ES-I3 (cell line): ENCODE results near the gene PLAAT4.
"Not testable (repeated sequence)": the region's sequence is repeated elsewhere in the genome, so short reads cannot be mapped to it uniquely, and the experiment has no call there.

Source experiments
- H3K36me3 ChIP-seq: 2 replicates; pipeline ENCODE4 v1.6.1; 2013; ENCODE audit warnings: mild to moderate bottlenecking, low read length, control low read depth, moderate library complexity; ENCODE audit not compliant: insufficient read depth
- H3K4me1 ChIP-seq: 2 replicates; pipeline ENCODE4 v1.6.1; 2013; ENCODE audit warnings: mild to moderate bottlenecking, control low read depth, low read length; ENCODE audit not compliant: insufficient read depth
- H3K9ac ChIP-seq: 2 replicates; pipeline ENCODE4 v1.6.1; 2013; ENCODE audit warnings: low read depth, mild to moderate bottlenecking, low read length, moderate library complexity
- H3K9me3 ChIP-seq: 2 replicates; pipeline ENCODE4 v1.6.1; 2013; ENCODE audit warnings: mild to moderate bottlenecking, low read length, moderate library complexity; ENCODE audit not compliant: control insufficient read depth, insufficient read depth

PLAAT4 gene

DNA sequence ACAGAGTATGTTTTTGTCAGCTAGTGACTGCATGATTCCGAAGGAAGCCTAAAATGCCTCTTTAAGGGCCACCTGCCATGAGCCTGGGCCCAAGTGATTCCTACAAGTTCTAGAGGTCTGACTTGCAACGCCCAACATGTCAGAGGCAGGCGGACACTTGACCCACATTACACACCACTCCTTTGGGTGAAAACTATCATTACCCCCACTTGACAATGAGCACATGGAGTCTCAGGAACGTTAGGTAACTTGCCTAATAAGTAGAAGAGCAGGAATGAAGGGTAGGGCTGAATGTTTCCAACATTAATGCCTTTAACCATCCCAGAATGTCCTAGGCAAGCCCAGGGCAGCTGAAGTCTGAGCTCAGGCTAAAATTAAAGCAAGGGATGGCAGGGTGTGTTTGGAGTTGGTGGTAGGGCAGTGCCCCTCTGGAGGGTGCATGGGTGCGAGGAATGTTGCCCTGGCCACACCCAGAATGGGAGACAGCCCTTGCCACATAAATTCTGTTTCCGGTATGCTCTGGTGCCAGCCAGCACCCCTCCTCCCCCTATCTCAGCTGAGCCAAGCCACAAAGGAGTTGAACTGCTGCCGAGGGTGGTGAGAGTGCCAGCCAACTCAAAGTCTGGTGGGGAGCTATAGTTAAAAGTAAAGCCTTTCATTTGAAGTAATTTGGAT, 24.0 kb downstream of the PLAAT4 start:
- H3K9ac ChIP-seq = no peak overlapping the region
- H3K9me3 ChIP-seq = no peaks in the 10 kb centered on the region
- peaks cover 12% of the 10 kb centered on the region for H3K4me1 ChIP-seq
- no peaks in the 10 kb centered on the region for H3K36me3 ChIP-seq

DNA sequence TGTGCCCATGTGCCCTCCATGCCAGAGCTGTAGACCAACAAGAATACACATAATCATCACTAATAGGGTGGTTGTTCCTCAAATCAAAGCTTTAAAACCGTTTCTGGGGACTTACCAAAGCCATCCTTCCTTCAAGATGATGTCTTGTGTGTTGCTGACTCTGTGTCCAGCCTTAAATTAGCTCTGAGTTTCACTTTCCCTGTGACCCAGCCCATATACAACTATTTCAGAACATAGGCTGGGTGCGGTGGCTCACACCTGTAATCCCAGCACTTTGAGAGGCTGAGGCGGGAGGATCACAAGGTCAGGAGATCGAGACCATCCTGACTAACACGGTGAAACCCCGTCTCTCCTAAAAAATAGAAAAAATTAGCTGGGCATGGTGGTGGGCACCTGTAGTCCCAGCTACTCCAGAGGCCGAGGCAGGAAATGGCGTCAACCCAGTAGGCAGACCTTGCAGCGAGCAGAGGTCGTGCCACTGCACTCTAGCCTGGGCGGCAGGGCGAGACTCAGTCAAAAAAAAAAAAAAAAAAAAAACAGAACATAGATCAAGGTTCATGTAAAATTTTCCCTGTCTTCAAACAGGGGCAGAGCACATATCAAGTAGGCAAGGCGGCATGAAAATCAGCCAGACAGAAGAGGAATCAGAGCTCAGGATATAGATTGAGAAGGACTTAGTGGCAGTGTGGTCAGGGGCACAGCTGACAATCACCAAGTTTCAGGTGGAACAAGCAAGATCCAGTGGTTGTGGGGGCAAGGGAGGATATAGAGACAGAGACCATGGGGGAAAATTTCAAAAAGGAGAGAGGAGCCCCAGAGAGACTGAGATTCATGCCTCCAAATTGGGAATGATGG, 26.8 kb downstream of the PLAAT4 start, which contains the start of gene PLAAT2:
Gene PLAAT2 (minus strand): TSS at position 179 of the 855 bp plus-strand sequence. CDS start 55 bp downstream, at position 124.
- Histone ChIP-seq H3K4me1 (peaks cover 18% of the 10 kb centered on the region; the same call in 1 of the 2 replicates), H3K9me3 (no peaks in the 10 kb centered on the region), H3K9ac (no peak within 1 kb of the TSS), H3K36me3 (no peaks in the 10 kb centered on the region)

DNA sequence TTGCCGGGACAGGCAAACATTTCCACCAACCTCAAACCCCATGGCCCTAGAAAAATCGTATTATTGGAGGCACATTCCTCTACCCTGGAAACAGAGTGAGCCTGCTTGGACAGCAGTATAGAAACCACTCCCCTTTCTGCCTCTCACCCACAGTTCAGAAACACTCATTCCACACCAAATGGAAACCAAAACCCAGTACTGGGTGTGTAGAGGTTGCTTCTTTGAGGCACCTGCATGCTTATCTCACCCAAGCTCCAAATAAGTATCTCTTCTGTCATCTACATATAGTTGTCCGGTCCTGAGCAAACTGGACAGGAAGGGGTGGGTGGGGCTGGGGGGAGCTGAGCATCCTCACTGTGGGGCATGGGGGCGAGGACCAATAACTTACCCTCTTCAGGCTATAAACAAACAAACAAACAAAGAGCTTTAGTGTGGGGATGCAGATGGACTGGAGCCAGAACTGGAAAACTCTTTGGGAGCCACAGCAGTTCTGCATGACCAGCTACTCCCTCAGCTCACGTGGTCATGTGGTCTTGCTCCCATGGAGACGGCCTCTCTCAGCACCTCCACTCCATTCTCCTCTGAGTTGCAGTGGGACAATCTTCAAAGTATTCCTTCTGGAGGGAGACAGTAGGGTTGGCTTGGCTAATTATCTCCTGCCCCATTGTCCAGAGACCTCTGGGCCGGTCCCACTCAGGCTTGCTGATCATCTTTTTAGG, 27.6 kb downstream of the PLAAT4 start:
- no peak overlapping the region for H3K9ac ChIP-seq
- H3K4me1 ChIP-seq = peaks cover 18% of the 10 kb centered on the region; the same call in 1 of the 2 replicates
- no peaks in the 10 kb centered on the region for H3K36me3 ChIP-seq
- no peaks in the 10 kb centered on the region for H3K9me3 ChIP-seq

DNA sequence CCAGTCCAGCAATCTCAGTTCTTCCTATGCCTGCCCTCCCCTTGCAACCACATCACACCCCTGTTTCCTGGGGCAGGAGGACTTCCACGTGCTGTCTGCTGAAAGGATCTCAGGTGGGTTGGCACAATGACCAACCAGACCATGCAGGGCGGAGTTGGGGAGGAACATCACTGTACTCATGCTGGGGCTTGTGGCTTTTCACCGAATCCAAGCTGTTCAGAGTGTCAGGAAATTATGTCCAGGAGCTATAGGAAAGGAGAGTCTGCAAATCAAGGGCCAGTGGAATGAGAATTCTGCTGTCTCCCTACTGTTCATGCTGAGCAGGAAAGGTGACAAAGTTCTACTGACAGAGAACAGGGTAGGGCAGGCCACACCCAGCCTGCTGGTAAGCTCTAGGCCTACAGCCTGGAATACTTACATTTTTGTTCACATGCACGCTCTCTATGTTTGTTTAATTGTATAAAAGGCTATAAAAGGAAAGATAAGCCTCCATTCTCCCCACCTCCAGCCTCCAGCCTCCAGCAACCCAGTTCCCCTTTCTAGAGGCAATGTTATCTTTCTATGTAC, 28.3 kb downstream of the PLAAT4 start:
- Histone ChIP-seq H3K9me3 (no peaks in the 10 kb centered on the region), H3K36me3 (no peaks in the 10 kb centered on the region), H3K4me1 (peaks cover 18% of the 10 kb centered on the region; the same call in 1 of the 2 replicates), H3K9ac (no peak overlapping the region)

GRCh38 chr11:63567044-63567840, 30.6 kb downstream of the PLAAT4 start:
- Histone ChIP-seq H3K9ac (no peak overlapping the region), H3K36me3 (no peaks in the 10 kb centered on the region), H3K4me1 (peaks cover 18% of the 10 kb centered on the region; the same call in 1 of the 2 replicates), H3K9me3 (no peaks in the 10 kb centered on the region)

- Histone ChIP-seq H3K9me3 (no peaks in the 10 kb centered on the region), H3K9ac (no peak overlapping the region), H3K36me3 (peaks cover 8% of the 10 kb centered on the region), H3K4me1 (peaks cover 18% of the 10 kb centered on the region; the same call in 1 of the 2 replicates)
These were observed 33.0 kb downstream of the PLAAT4 start for GRCh38 chr11:63569570-63569969.

- H3K9me3 ChIP-seq = no peaks in the 10 kb centered on the region
- peaks cover 12% of the 10 kb centered on the region for H3K36me3 ChIP-seq
- no peak overlapping the region for H3K9ac ChIP-seq
- H3K4me1 ChIP-seq = peaks cover 8% of the 10 kb centered on the region; the same call in 1 of the 2 replicates
These were observed 35.5 kb downstream of the PLAAT4 start for GRCh38 chr11:63572026-63572688.

- H3K4me1 ChIP-seq = no peaks in the 10 kb centered on the region
- H3K9ac ChIP-seq = no peak overlapping the region
- H3K36me3 ChIP-seq = peaks cover 12% of the 10 kb centered on the region
- H3K9me3 ChIP-seq = no peaks in the 10 kb centered on the region
These were observed 37.6 kb downstream of the PLAAT4 start for GRCh38 chr11:63573881-63574855.

GRCh38 chr11:63574856-63575602, 38.4 kb downstream of the PLAAT4 start:
- Histone ChIP-seq H3K4me1 (no peaks in the 10 kb centered on the region), H3K9ac (no peak overlapping the region), H3K36me3 (peaks cover 15% of the 10 kb centered on the region), H3K9me3 (peaks cover 3% of the 10 kb centered on the region; the same call in 1 of the 2 replicates)

DNA sequence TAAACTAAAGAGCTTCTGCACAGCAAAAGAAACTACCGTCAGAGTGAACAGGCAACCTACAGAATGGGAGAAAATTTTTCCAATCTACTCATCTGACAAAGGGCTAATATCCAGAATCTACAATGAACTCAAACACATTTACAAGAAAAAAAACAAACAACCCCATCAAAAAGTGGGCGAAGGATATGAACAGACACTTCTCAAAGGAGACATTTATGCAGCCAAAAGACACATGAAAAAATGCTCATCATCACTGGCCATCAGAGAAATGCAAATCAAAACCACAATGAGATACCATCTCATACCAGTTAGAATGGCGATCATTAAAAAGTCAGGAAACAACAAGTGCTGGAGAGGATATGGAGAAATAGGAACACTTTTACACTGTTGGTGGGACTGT, 42.3 kb downstream of the PLAAT4 start:
- not testable (repeated sequence) for H3K9ac ChIP-seq

GRCh38 chr11:63581224-63581623, 44.6 kb downstream of the PLAAT4 start:
- H3K9ac ChIP-seq, H3K4me1 ChIP-seq: not testable (repeated sequence)
- peaks cover 29% of the 10 kb centered on the region for H3K9me3 ChIP-seq
- H3K36me3 ChIP-seq = peaks cover 40% of the 10 kb centered on the region

More for the DNA sequence above, 42.3 kb downstream of the PLAAT4 start:
- Histone ChIP-seq H3K9me3 (peaks cover 29% of the 10 kb centered on the region), H3K36me3 (peaks cover 40% of the 10 kb centered on the region)
- not testable (repeated sequence) for H3K4me1 ChIP-seq

GRCh38 chr11:63583357-63583677, 46.7 kb downstream of the PLAAT4 start:
- H3K4me1 ChIP-seq = no peaks in the 10 kb centered on the region
- H3K9ac ChIP-seq = no peak overlapping the region
- H3K36me3 ChIP-seq = peaks cover 46% of the 10 kb centered on the region
- H3K9me3 ChIP-seq = peaks cover 29% of the 10 kb centered on the region
